NCI-H2196 (cell line): ENCODE results near the gene CA5A.

Experiments used
- DNase-seq: peaks from one replicate; lab custom pipeline; 2025; ENCODE audit not compliant: unreplicated experiment; lab: John Stamatoyannopoulos, UW

CA5A gene

GRCh38 chr16:87854053-87854906, 82.0 kb downstream of the CA5A start:
- no peak for DNase-seq

DNA sequence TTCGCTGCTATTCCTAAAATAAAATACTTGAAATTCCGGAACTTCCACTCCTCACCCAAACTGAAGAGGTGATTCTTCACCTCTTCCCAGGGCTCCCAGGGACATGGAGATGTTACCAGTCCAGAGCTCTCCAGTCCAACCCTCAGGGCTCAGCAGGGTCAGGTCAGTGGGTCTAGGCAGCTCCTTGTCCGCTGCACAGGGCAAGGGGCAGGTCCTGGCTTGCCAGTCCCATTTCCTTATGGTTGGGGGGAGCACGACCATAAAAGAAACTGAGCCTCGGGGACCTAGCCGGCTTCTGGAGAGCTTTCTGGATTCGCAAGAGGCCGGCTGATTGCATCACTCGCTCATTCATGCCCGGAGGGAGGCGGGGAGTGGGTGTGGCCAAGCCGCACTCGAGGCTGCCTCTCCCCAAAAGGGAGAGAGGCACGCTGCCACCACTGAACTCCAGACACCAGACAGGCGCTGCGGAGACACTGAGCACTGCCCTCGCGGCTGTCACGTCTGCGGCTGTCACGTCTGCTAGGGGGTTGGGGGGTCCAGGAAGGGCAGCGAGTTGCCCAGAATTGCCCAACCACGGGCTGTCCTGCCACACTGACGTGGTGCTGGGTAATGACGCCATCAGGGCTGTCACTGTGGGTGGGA, 82.8 kb downstream of the CA5A start:
- peak; percentile 65 for DNase-seq

DNA sequence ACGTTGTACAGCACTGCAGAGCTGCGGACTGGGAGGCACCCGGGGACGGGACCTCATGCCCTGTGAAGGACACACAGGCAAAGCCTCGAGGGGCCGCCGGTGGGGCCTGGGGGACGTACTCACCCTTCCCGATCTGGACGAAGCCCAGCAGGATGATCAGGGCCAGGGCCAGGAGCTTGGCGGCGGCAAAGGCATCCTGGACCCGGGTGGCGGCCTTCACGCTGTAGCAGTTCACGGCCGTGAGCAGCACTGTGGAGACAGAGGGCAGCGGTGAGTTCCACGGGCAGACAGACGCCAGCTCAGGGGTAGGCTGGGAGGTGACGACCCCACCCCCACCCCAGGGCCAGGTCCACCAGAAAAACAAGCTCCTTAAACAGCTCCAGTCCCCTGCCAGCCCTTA, 84.7 kb downstream of the CA5A start:
- DNase-seq: no peak

DNA sequence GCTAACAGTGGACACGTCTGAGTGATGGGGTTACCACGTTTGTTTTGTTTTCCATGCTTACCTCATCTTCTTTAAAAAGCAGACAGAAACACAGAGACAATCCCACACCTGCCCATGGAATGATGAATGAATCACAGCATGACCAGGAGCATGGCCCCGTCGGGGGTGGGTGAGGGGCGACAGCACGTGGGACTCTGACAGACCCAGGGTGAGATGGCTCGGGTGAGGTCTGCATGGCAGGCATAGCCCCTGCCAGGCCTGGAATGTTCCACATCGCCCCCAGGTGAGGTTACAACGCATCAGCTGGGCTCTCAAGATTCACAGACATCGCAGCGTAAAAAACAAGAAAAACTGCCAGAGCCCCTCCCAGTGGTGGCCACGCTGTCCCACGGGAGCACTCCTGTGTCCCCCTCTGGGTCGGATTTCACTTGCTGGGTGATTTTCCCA, 85.2 kb downstream of the CA5A start:
- no peak for DNase-seq

DNA sequence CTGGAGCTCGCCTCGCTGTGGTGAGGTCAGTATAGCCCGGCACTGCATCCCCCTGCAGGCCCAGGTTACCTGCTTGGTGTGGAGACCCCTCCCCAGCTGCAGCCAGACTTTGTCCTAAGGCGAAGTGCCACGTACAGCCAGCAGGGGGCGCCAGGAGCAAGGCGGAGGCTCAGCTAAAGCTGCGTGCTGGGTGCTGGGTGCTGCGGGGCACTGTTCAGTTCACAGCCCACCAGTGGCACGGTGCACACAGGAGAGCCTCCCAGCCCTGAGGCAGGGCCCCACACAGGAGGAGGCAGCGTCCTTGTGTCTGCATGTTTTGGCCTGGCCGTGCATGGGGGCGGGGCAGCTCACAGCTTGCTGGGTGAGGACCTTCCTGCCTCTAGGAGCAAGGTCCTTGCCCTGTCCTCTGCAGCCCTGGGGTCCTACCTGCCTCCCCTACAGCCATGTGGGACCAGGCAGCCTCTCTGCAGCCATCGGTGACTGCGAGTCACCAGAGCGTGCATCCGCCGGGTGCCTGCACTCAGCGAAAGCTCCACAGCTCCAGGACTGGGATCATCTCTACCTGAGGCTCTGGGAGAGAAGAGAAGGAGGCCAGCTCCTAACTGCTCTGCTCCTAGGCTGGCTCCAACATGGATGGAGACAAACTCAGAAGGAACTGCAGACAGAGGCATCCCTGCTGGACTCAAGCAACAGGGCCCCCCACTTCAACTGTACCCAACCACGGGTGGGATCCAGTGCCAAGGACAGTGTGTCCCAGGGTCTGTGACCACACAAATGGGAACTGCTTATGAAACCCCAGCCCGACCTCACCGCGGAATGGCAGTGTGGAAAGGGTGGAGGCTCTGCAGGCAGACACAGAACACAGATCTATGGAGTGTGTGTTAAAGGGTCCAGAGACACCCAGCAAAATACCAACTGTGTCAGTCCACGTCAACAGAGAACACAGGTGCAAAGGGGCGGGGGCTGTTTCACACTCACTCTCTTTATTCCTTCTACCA, 86.0 kb downstream of the CA5A start:
- DNase-seq: peak; percentile 45

GRCh38 chr16:87849419-87850008, 86.8 kb downstream of the CA5A start:
- no peak for DNase-seq

DNA sequence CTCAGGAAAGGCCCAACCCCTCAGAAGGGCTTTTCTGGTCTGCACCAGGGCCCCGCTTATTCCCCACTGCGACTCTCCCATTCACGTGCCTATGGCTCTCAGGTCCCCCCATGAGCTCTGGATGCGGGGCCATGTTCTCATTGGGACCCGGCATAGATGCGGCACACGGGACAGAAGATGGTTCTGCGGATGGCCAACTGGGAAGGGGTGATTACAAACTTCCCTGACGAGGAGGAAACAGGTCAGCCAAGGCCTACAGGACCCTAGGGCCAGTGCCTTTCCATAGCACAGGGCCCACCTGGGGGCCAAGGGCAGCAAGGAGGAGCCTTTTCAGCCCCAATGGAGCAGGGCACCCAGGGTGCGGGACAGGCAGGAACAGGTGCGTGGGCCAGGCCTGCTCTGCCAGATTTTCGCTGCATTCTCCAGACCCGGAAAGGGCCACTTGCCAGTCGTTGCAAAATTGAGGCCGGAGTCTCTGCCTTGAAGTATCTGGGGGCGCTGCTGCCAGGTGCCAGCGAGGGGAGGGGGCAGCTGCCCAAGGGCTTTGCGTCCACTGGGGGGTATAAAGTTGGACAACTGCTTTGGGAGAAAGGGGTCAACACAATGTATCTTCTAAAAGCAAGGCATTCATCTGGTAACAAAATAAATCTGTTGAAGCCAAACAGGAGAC, 87.5 kb downstream of the CA5A start:
- DNase-seq: no peak

GRCh38 chr16:87847785-87848675, 88.3 kb downstream of the CA5A start:
- DNase-seq: no peak

GRCh38 chr16:87847467-87847784, 88.9 kb downstream of the CA5A start:
- DNase-seq: no peak

GRCh38 chr16:87846705-87847466, 89.4 kb downstream of the CA5A start:
- no peak for DNase-seq

- no peak for DNase-seq
Measured at GRCh38 chr16:87845807-87846619, 90.3 kb downstream of the CA5A start.

DNA sequence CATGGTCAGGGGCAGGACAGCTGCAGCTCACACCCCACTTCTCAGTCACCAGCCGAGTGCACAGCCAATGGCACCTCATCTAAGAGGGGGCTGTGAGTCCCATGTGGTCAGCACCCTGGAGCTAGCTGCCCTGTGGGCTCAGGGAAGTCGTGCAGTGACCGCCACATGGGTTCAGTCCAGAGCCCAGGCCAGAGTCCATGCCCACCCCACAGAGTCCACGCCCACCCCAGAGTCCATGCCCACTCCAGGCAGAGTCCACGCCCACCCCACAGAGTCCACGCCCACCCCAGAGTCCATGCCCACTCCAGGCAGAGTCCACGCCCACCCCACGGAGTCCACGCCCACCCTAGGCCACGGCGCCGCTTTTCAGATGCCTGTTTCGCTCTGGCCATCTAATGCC, 91.1 kb downstream of the CA5A start:
- DNase-seq: no peak

DNA sequence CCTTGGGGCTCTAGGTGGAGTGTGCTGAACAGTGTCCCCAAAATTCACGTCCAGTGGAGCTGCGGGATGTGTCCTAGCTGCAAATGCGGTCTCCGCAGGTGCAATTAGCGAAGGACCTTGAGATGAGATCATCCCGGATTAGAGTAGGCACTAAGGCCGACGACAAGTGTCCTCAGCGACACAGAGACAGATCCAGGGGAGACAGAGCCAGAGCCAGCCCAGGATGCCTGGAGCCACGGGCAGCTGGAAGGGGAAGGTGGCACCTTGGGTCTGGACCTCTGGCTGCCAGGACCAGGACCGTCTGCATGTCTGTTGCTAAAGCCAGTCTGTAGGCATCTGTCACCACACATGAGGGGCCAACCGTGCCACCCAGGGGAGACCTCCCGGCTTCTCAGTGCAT, 91.5 kb downstream of the CA5A start:
- DNase-seq: no peak

GRCh38 chr16:87844120-87844733, 92.1 kb downstream of the CA5A start:
- DNase-seq: no peak

DNA sequence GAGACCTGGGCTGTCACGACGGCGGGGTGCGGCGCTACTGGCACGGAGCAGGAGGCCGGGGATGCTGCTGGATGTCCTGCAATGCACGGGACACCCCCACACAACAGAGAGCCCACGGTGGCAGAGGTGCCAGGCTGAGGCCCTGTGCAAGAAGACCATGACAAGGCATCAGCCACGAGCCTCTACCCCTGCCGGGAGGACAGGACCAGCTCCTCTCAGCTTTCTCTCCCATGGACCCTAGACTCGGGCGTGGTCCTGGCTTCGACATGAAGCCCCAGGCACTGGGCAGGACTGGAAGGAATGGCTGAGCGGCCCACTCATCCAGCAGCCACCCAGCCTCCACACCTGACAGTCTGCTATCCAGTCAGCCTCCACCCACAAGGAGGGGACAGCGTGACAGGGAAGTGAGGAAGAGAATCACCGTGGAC, 92.6 kb downstream of the CA5A start:
- no peak for DNase-seq

GRCh38 chr16:87842209-87842869, 94.0 kb downstream of the CA5A start:
- DNase-seq: no peak
